GM06990 (cell line): ENCODE results near the gene KRTAP5-2.

Experiments used
- DNase-seq: peaks from one replicate; pipeline ENCODE4 v3.0.0-alpha.2; 2011; ENCODE audit not compliant: insufficient read length; ENCODE audit errors: extremely low read depth
- H3K27me3 ChIP-seq: replicated peaks from 2 replicates; pipeline ENCODE4 v1.6.0; 2011; ENCODE audit warnings: low read length; ENCODE audit not compliant: control insufficient read depth, insufficient read depth
- H3K36me3 ChIP-seq: 2 replicates; pipeline ENCODE4 v1.5.1; 2011; ENCODE audit warnings: low read length; ENCODE audit not compliant: control insufficient read depth, insufficient read depth
- H3K4me3 ChIP-seq: replicated peaks from 2 replicates; pipeline ENCODE4 v1.5.1; 2011; ENCODE audit warnings: low read depth, mild to moderate bottlenecking, control low read depth, low read length
- TF ChIP-seq, protein P1 (sequence below): IDR thresholded peaks from 2 replicates; pipeline ENCODE4 v1.5.1; 2011; ENCODE audit warnings: low read length, control low read depth, mild to moderate bottlenecking, inconsistent platforms; ENCODE audit not compliant: insufficient read depth, poor library complexity, severe bottlenecking

KRTAP5-2 gene

DNA sequence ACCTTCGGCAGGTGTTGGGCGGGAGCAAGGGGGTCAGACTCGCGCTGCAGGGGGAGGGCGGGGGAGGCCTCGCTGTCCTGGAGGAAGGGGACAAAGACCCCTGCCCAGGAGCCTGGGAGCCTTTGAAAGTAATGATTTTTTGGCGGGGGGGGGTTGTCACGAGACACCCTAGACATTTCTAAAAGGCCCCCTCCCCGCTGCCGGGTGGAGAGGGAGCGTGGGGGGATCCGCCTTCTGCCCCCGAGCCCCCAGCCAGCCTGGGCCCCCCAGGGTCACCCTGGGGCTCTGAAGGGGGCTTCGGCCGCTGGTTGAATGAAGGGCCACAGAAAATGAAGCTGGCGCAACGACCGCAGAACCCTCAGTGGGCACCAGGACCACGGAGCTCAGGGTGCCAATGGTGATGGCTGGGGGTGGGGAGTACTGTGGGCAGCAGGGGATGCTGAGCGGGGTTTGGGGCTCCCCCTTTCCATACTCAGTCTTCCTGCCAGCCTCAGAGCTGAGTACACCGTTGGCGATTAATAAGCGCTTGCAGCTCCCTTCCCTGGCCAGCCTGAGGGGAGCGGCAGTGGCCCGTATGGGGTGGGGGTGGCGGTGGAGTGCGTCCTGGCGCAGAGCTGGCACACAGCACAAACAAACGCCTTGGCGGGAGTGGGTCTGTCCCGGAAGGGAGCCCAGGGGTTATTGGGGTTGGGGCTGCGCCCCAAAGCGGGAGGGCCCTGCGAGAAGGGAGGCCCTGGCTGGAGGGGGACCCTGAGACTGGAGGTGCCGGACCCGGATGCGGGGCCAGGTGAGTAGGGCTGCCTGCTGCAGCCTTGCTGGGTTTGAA lies 24.8 kb downstream of the KRTAP5-2 start:
- TF ChIP-seq, protein P1, sequence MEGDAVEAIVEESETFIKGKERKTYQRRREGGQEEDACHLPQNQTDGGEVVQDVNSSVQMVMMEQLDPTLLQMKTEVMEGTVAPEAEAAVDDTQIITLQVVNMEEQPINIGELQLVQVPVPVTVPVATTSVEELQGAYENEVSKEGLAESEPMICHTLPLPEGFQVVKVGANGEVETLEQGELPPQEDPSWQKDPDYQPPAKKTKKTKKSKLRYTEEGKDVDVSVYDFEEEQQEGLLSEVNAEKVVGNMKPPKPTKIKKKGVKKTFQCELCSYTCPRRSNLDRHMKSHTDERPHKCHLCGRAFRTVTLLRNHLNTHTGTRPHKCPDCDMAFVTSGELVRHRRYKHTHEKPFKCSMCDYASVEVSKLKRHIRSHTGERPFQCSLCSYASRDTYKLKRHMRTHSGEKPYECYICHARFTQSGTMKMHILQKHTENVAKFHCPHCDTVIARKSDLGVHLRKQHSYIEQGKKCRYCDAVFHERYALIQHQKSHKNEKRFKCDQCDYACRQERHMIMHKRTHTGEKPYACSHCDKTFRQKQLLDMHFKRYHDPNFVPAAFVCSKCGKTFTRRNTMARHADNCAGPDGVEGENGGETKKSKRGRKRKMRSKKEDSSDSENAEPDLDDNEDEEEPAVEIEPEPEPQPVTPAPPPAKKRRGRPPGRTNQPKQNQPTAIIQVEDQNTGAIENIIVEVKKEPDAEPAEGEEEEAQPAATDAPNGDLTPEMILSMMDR, result no peak
- Histone ChIP-seq H3K27me3 (peaks cover 4% of the 10 kb centered on the region; the same call in 1 of the 2 replicates), H3K4me3 (no peak overlapping the region), H3K36me3 (no peaks in the 10 kb centered on the region)
- no peak for DNase-seq

DNA sequence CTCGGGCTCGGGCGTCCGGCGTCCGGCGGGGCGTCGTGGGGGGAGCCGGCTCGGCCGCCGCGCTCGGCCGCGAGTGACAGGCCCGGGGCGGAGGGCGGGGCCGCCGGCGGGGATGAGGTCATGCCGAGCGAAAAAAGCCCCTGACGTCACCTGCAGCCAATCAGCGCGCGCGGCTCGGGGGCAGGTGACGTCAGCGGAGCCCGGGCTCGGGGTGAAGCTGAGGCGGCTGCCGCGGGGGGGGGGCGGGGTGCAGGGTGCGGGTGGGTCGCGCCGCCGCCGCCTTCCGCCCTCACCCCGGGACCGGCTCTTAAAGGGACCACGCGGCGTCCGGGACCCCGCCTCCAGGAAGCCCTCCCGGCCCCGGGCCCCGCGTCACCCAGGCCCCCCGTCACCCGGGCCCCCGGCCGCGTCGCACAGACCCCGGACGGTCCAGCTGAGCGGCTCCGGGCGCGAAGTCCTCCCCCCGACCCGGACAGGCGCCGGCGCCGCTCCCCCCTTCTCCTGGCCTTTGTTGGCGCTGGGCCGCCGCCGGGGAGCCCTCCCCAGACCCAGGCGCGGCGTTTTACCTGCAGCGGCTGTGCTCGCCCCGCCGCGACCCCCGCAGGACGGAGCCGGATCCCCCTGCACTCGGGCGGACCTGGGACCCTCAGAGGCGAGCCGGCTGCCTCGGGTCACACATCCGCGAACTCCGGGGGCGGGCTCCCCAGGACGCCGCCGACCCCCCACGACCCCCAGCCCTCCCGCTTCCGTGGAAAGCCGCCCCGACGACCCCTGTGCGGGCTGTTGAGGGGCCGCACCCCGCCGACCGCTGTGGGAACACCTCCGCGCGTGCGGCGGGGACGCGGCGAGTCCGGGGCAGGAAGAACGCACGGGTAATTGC lies 25.7 kb downstream of the KRTAP5-2 start, which contains the start of gene DUSP8:
Gene DUSP8, minus strand, starts transcription at position 75 of the 880 bp plus-strand sequence. CDS start 6,445 bp downstream, outside the sequence.
- no peaks in the 10 kb centered on the region for H3K36me3 ChIP-seq
- DNase-seq, result peak; percentile 82
- peaks cover 4% of the 10 kb centered on the region; the same call in 1 of the 2 replicates for H3K27me3 ChIP-seq
- peak within 1 kb of the TSS; percentile 40 for H3K4me3 ChIP-seq
- TF ChIP-seq, protein P1, result no peak

GRCh38 chr11:1571760-1572196 lies 26.3 kb downstream of the KRTAP5-2 start:
- H3K36me3 ChIP-seq, result no peaks in the 10 kb centered on the region
- TF ChIP-seq, protein P1, result no peak
- DNase-seq, result no peak
- H3K4me3 ChIP-seq, result no peak overlapping the region
- H3K27me3 ChIP-seq, result peaks cover 4% of the 10 kb centered on the region; the same call in 1 of the 2 replicates

GRCh38 chr11:1570896-1571759 lies 27.0 kb downstream of the KRTAP5-2 start:
- DNase-seq, result no peak
- TF ChIP-seq, protein P1, result no peak
- Histone ChIP-seq H3K36me3 (no peaks in the 10 kb centered on the region), H3K4me3 (no peak overlapping the region), H3K27me3 (peaks cover 4% of the 10 kb centered on the region; the same call in 1 of the 2 replicates)

- DNase-seq, result no peak
- H3K4me3 ChIP-seq, result no peak overlapping the region
- TF ChIP-seq, protein P1, result no peak
- H3K36me3 ChIP-seq, result no peaks in the 10 kb centered on the region
- peaks cover 4% of the 10 kb centered on the region; the same call in 1 of the 2 replicates for H3K27me3 ChIP-seq
These were observed 27.6 kb downstream of the KRTAP5-2 start for GRCh38 chr11:1570531-1570895.
